Endothelial cell of umbilical vein (primary cell): ENCODE measurements around the gene PELI2. TPM values are rescaled to one million over a fixed set of nuclear protein-coding genes. Genes with fewer than 3 reads are reported as not detected.

Source experiments
- BruUV-seq: library from RNA; stranded (reverse); fragments of 400-500 nt; replicated peaks from 2 replicates; lab custom pipeline; 2021; lab: Mats Ljungman, UMichigan
- CTCF ChIA-PET: fragments of 300-600, 350-600 bp; sonication (Branson Sonifier 250); formaldehyde crosslinking; loops from one replicate; lab custom pipeline; 2021; ENCODE audit warnings: antibody characterized with exemption, inconsistent platforms; lab: Charles Lee
- POLR2A ChIA-PET: fragments of 300-600, 350-600 bp; sonication (Branson Sonifier 250); formaldehyde crosslinking; loops from one replicate; lab custom pipeline; 2021; ENCODE audit warnings: antibody characterized with exemption, inconsistent platforms; lab: Charles Lee
- DNase-seq: peaks from one replicate; pipeline ENCODE4 v3.0.0-alpha.2; 2011; ENCODE audit warnings: low read depth, low spot score
- FAIRE-seq: peaks from 2 replicates; lab custom pipeline; 2011; peaks lifted over from hg19 to GRCh38; lab: Jason Lieb, UNC
- H2AFZ ChIP-seq: 2 replicates; pipeline ENCODE4 v1.6.0; 2012; ENCODE audit warnings: low read depth, low read length, control low read depth, inconsistent platforms
- H3K27ac ChIP-seq: 2 replicates; pipeline ENCODE4 v1.5.1; 2011; ENCODE audit warnings: low read depth, mild to moderate bottlenecking, control low read depth, low read length, moderate library complexity; ENCODE audit not compliant: insufficient read depth
- H3K27me3 ChIP-seq, 2 experiments: 2 replicates each; pipeline versions ENCODE4 v1.6.0 to v1.6.1; 2011; ENCODE audit warnings: low read length in 2 of 2, mixed read lengths in 1 of 2; ENCODE audit not compliant: control insufficient read depth in 2 of 2, insufficient read depth in 2 of 2
- H3K36me3 ChIP-seq, 2 experiments: 2 replicates in 1 of 2; 3 replicates in 1 of 2; pipeline ENCODE4 v1.5.1; 2011; ENCODE audit warnings: low read length in 2 of 2, mild to moderate bottlenecking in 1 of 2, moderate library complexity in 1 of 2; ENCODE audit not compliant: control insufficient read depth in 2 of 2, insufficient read depth in 2 of 2; ENCODE audit errors: extremely low read depth in 1 of 2
- H3K4me1 ChIP-seq: 3 replicates; pipeline ENCODE4 v1.5.1; 2011; ENCODE audit warnings: mild to moderate bottlenecking, low read length; ENCODE audit not compliant: control insufficient read depth, insufficient read depth; ENCODE audit errors: extremely low read depth
- H3K4me2 ChIP-seq: 2 replicates; pipeline ENCODE4 v1.6.1; 2011; ENCODE audit warnings: low read length, control low read depth, mixed read lengths; ENCODE audit not compliant: insufficient read depth
- H3K4me3 ChIP-seq, 3 experiments: fragments of 200-600 bp in 1 of 3; sonication (generic), shearing (Covaris generic) in 1 of 3; replicated peaks in 1 of 3; 2 replicates each; pipeline ENCODE4 v1.5.1; 2011 to 2016; ENCODE audit warnings: control low read depth in 3 of 3, low read length in 3 of 3, mild to moderate bottlenecking in 2 of 3, inconsistent platforms in 1 of 3, low read depth in 1 of 3, moderate library complexity in 1 of 3; ENCODE audit not compliant: insufficient read depth in 1 of 3
- H3K79me2 ChIP-seq: 2 replicates; pipeline ENCODE4 v1.6.0; 2012; ENCODE audit warnings: low read length, inconsistent platforms; ENCODE audit not compliant: control insufficient read depth, insufficient read depth
- H3K9ac ChIP-seq: replicated peaks from 2 replicates; pipeline ENCODE3; 2011; ENCODE audit warnings: low read length, control low read depth; ENCODE audit not compliant: insufficient read depth; ENCODE audit errors: extremely low read depth
- H3K9me1 ChIP-seq: replicated peaks from 3 replicates; pipeline ENCODE4 v1.6.0; 2011; ENCODE audit warnings: mild to moderate bottlenecking, low read length; ENCODE audit not compliant: control insufficient read depth, insufficient read depth; ENCODE audit errors: extremely low read depth
- H3K9me3 ChIP-seq: replicated peaks from 2 replicates; pipeline ENCODE4 v1.5.1; 2012; ENCODE audit warnings: low read length, inconsistent platforms; ENCODE audit not compliant: control insufficient read depth, insufficient read depth
- H4K20me1 ChIP-seq: replicated peaks from 2 replicates; pipeline ENCODE3; 2011; ENCODE audit warnings: mild to moderate bottlenecking, low read length; ENCODE audit not compliant: control insufficient read depth, insufficient read depth; ENCODE audit errors: extremely low read depth
- CTCF ChIP-seq, 2 donors: IDR thresholded peaks; 1 replicate in 1 of 2; 2 replicates in 1 of 2; pipeline ENCODE4 v1.5.1; 2011; ENCODE audit warnings: low read length in 2 of 2, mild to moderate bottlenecking in 2 of 2, moderate library complexity in 2 of 2, control low read depth in 1 of 2, inconsistent platforms in 1 of 2, low read depth in 1 of 2; ENCODE audit not compliant: insufficient read depth in 1 of 2; ENCODE audit errors: extremely low read depth in 1 of 2
- EZH2 ChIP-seq: IDR thresholded peaks from 2 replicates; pipeline ENCODE4 v1.6.1; 2012; ENCODE audit warnings: borderline replicate concordance, low read depth, mild to moderate bottlenecking, moderate library complexity, low read length, inconsistent platforms; ENCODE audit not compliant: severe bottlenecking
- FOS ChIP-seq: IDR thresholded peaks from 2 replicates; pipeline ENCODE4 v1.6.1; 2011; ENCODE audit warnings: mild to moderate bottlenecking, low read length, moderate library complexity, borderline replicate concordance; ENCODE audit not compliant: insufficient read depth
- GATA2 ChIP-seq: IDR thresholded peaks from 2 replicates; pipeline ENCODE4 v1.7.0; 2011; ENCODE audit warnings: low read depth, mild to moderate bottlenecking, moderate library complexity, mixed read lengths, low read length; ENCODE audit not compliant: insufficient read length, insufficient read depth
- JUN ChIP-seq: IDR thresholded peaks from 2 replicates; pipeline ENCODE4 v1.6.1; 2011; ENCODE audit warnings: borderline replicate concordance, low read depth; ENCODE audit not compliant: insufficient read length, insufficient read depth
- MAX ChIP-seq: IDR thresholded peaks from 2 replicates; pipeline ENCODE4 v1.6.1; 2011; ENCODE audit not compliant: insufficient read depth, insufficient read length
- MYC ChIP-seq: IDR thresholded peaks from one replicate; pipeline ENCODE4 v1.6.1; 2011; ENCODE audit warnings: mild to moderate bottlenecking, low read depth, low read length
- POLR2A ChIP-seq: IDR thresholded peaks from 2 replicates; pipeline ENCODE4 v1.6.1; 2012; ENCODE audit warnings: low read depth, mild to moderate bottlenecking, control low read depth, low read length
- POLR2AphosphoS5 ChIP-seq: IDR thresholded peaks from 2 replicates; pipeline ENCODE4 v1.6.1; 2012; ENCODE audit warnings: low read depth, mild to moderate bottlenecking, control low read depth, low read length, moderate library complexity; ENCODE audit not compliant: insufficient read depth
- dilution Hi-C: fragments of 300-500 bp; cut with MboI; formaldehyde crosslinking; loops from one replicate; pipeline ENCODE4 v1.15.0; 2019; ENCODE audit warnings: low sequenced_read_pairs; ENCODE audit not compliant: extremely low pct_ligation_motif_present
- intact Hi-C: fragments of 100-400 bp; cut with micrococcal nuclease; formaldehyde crosslinking; loops from one replicate; pipeline ENCODE4 v1.10.0; 2022
- polyA plus RNA-seq, 4 experiments: library from polyadenylated mRNA; depleted of rRNA in 3 of 4; stranded (reverse) in 3 of 4; unstranded in 1 of 4; fragments of >200 nt; gene quantifications; 2 replicates each; pipeline versions ENCODE4 v1.2.1 to v1.2.3, GENCODE V29; 2011 to 2012; ENCODE audit warnings: missing spikeins in 1 of 4
- total RNA-seq: library from RNA; stranded (reverse); gene quantifications from 2 replicates; pipeline ENCODE4 v1.2.3, GENCODE V29; 2021

Gene PELI2
- total and polyA plus RNA-seq, 2 donors (not counting 3 experiments of a cell fraction or from before 2014, with no cell fraction given), result 11.5 to 13.0 TPM

- no peak overlapping the region for H2AFZ ChIP-seq
- ChIA-PET POLR2A (no interaction called here), CTCF (no interaction called here)
- H4K20me1 ChIP-seq, result no peaks in the 10 kb centered on the region
- H3K9ac ChIP-seq, result no peak overlapping the region
- no peaks in the 10 kb centered on the region for H3K36me3 ChIP-seq
- no peak for DNase-seq
- no peak overlapping the region for H3K4me3 ChIP-seq
- no peak for TF ChIP-seq FOS
- no peak for TF ChIP-seq POLR2AphosphoS5
- TF ChIP-seq EZH2, result no peak
- TF ChIP-seq MYC, result no peak
- TF ChIP-seq CTCF (IDR thresholded peaks at IDR 0.05; ENCODE audit: extremely low read depth in 1 of 2, insufficient read depth in 1 of 2, low read depth in 1 of 2, low read length in 2 of 2), result no peak
- TF ChIP-seq GATA2, result no peak
- TF ChIP-seq MAX, result no peak
- no peak for TF ChIP-seq JUN
- TF ChIP-seq POLR2A, result no peak
- no peaks in the 10 kb centered on the region for H3K27me3 ChIP-seq
- FAIRE-seq, result no peak
- dilution Hi-C loops (no loop called here), intact Hi-C loops (no loop called here)
- no peaks in the 10 kb centered on the region for H3K9me3 ChIP-seq
- no peaks in the 10 kb centered on the region for H3K9me1 ChIP-seq
- no peak overlapping the region for H3K4me2 ChIP-seq
- H3K4me1 ChIP-seq, result peaks cover 5% of the 10 kb centered on the region
- no peak overlapping the region for H3K27ac ChIP-seq
- H3K79me2 ChIP-seq, result no peaks in the 10 kb centered on the region
- BruUV-seq, result no TSS peak
Measured at GRCh38 chr14:56149151-56149550, 30.9 kb downstream of the PELI2 start.
